Measurements from ENCODE around the gene RPL12. TPM values are rescaled to one million over a fixed set of nuclear protein-coding genes. Genes with fewer than 3 reads are reported as not detected.
"Not testable (repeated sequence)": the region's sequence is repeated elsewhere in the genome, so short reads cannot be mapped to it uniquely, and the experiment has no call there.

The RPL12 gene
- total and polyA plus RNA-seq, 2 donors = 2,447 to 3,757 TPM

- Histone ChIP-seq H3K9me3 (ENCODE audit: control insufficient read depth in 2 of 2, insufficient read depth in 1 of 2, low read length in 1 of 2) (no peaks in the 10 kb centered on the region), H3K4me3 (ENCODE audit: low read length in 2 of 2) (no peak overlapping the region), H3K36me3 (ENCODE audit: control insufficient read depth in 2 of 2, insufficient read depth in 2 of 2, low read length in 1 of 2) (peaks cover 7% of the 10 kb centered on the region in 2 donors), H3K27ac (ENCODE audit: low read depth in 1 of 2, low read length in 1 of 2) (no peak overlapping the region), H3K4me1 (ENCODE audit: control insufficient read depth in 2 of 2, insufficient read depth in 2 of 2, low read length in 2 of 2) (no peaks in the 10 kb centered on the region), H3K27me3 (ENCODE audit: control insufficient read depth in 2 of 2, insufficient read depth in 1 of 2, low read length in 1 of 2) (no peaks in the 10 kb centered on the region)
- WGBS = 97% methylated on average over 11 of the region's 11 CpGs
- no peak for DNase-seq (ENCODE audit: low read depth in 6 of 9, low spot score in 9 of 9)
Observed at GRCh38 chr9:127485995-127486394, 34.8 kb upstream of the RPL12 start.

- no peak overlapping the region for H3K4me3 ChIP-seq (ENCODE audit: low read length in 2 of 2)
- no peaks in the 10 kb centered on the region for H3K4me1 ChIP-seq (ENCODE audit: control insufficient read depth in 2 of 2, insufficient read depth in 2 of 2, low read length in 2 of 2)
- H3K27ac ChIP-seq (ENCODE audit: low read depth in 1 of 2, low read length in 1 of 2) = no peak overlapping the region
- WGBS = 98% methylated on average over 9 of the region's 9 CpGs
- H3K36me3 ChIP-seq (ENCODE audit: control insufficient read depth in 2 of 2, insufficient read depth in 2 of 2, low read length in 1 of 2) = peaks cover 11 to 23% of the 10 kb centered on the region in 2 donors
- H3K9me3 ChIP-seq (ENCODE audit: control insufficient read depth in 2 of 2, insufficient read depth in 1 of 2, low read length in 1 of 2) = no peaks in the 10 kb centered on the region
- no peak for DNase-seq (ENCODE audit: low read depth in 6 of 9, low spot score in 9 of 9)
- no peaks in the 10 kb centered on the region for H3K27me3 ChIP-seq (ENCODE audit: control insufficient read depth in 2 of 2, insufficient read depth in 1 of 2, low read length in 1 of 2)
Observed at GRCh38 chr9:127482662-127483061, 31.5 kb upstream of the RPL12 start.

- H3K36me3 ChIP-seq (ENCODE audit: control insufficient read depth in 2 of 2, insufficient read depth in 2 of 2, low read length in 1 of 2) = peaks cover 11 to 19% of the 10 kb centered on the region in 2 donors
- WGBS = 92% methylated on average over 17 of the region's 17 CpGs
- no peaks in the 10 kb centered on the region for H3K27me3 ChIP-seq (ENCODE audit: control insufficient read depth in 2 of 2, insufficient read depth in 1 of 2, low read length in 1 of 2)
- no peak overlapping the region for H3K27ac ChIP-seq (ENCODE audit: low read depth in 1 of 2, low read length in 1 of 2)
- no peaks in the 10 kb centered on the region for H3K4me1 ChIP-seq (ENCODE audit: control insufficient read depth in 2 of 2, insufficient read depth in 2 of 2, low read length in 2 of 2)
- no peaks in the 10 kb centered on the region for H3K9me3 ChIP-seq (ENCODE audit: control insufficient read depth in 2 of 2, insufficient read depth in 1 of 2, low read length in 1 of 2)
- no peak for DNase-seq (ENCODE audit: low read depth in 6 of 9, low spot score in 9 of 9)
- H3K4me3 ChIP-seq (ENCODE audit: low read length in 2 of 2) = no peak overlapping the region
Observed at GRCh38 chr9:127479507-127480081, 28.4 kb upstream of the RPL12 start.

GRCh38 chr9:127474592-127474991 lies 23.4 kb upstream of the RPL12 start:
- Histone ChIP-seq H3K36me3 (ENCODE audit: control insufficient read depth in 2 of 2, insufficient read depth in 2 of 2, low read length in 1 of 2) (peaks cover 7 to 8% of the 10 kb centered on the region in 2 donors), H3K27me3 (ENCODE audit: control insufficient read depth in 2 of 2, insufficient read depth in 1 of 2, low read length in 1 of 2) (no peaks in the 10 kb centered on the region)
- WGBS = 100% methylated on average over 5 of the region's 5 CpGs

GRCh38 chr9:127473932-127474331 lies 22.7 kb upstream of the RPL12 start:
- DNase-seq (ENCODE audit: low read depth in 6 of 9, low spot score in 9 of 9) = no peak
- peaks cover 4 to 5% of the 10 kb centered on the region in 2 donors for H3K36me3 ChIP-seq (ENCODE audit: control insufficient read depth in 2 of 2, insufficient read depth in 2 of 2, low read length in 1 of 2)
- H3K27me3 ChIP-seq (ENCODE audit: control insufficient read depth in 2 of 2, insufficient read depth in 1 of 2, low read length in 1 of 2) = no peaks in the 10 kb centered on the region

More at GRCh38 chr9:127474592-127474991, 23.4 kb upstream of the RPL12 start:
- Histone ChIP-seq H3K27ac (ENCODE audit: low read depth in 1 of 2, low read length in 1 of 2) (no peak overlapping the region), H3K4me1 (ENCODE audit: control insufficient read depth in 2 of 2, insufficient read depth in 2 of 2, low read length in 2 of 2) (no peaks in the 10 kb centered on the region), H3K9me3 (ENCODE audit: control insufficient read depth in 2 of 2, insufficient read depth in 1 of 2, low read length in 1 of 2) (no peaks in the 10 kb centered on the region), H3K4me3 (ENCODE audit: low read length in 2 of 2) (no peak overlapping the region)
- no peak for DNase-seq (ENCODE audit: low read depth in 6 of 9, low spot score in 9 of 9)

GRCh38 chr9:127473501-127473900 lies 22.3 kb upstream of the RPL12 start:
- Histone ChIP-seq H3K27ac (ENCODE audit: low read depth in 1 of 2, low read length in 1 of 2) (no peak overlapping the region), H3K36me3 (ENCODE audit: control insufficient read depth in 2 of 2, insufficient read depth in 2 of 2, low read length in 1 of 2) (peaks cover 1 to 3% of the 10 kb centered on the region in 2 donors), H3K27me3 (ENCODE audit: control insufficient read depth in 2 of 2, insufficient read depth in 1 of 2, low read length in 1 of 2) (no peaks in the 10 kb centered on the region), H3K4me1 (ENCODE audit: control insufficient read depth in 2 of 2, insufficient read depth in 2 of 2, low read length in 2 of 2) (no peaks in the 10 kb centered on the region), H3K9me3 (ENCODE audit: control insufficient read depth in 2 of 2, insufficient read depth in 1 of 2, low read length in 1 of 2) (no peaks in the 10 kb centered on the region), H3K4me3 (ENCODE audit: low read length in 2 of 2) (no peak overlapping the region)
- DNase-seq (ENCODE audit: low read depth in 6 of 9, low spot score in 9 of 9) = no peak
- WGBS = 98% methylated on average over 10 of the region's 10 CpGs

More at GRCh38 chr9:127473932-127474331, 22.7 kb upstream of the RPL12 start:
- WGBS = 99% methylated on average over 4 of the region's 4 CpGs
- Histone ChIP-seq H3K4me1 (ENCODE audit: control insufficient read depth in 2 of 2, insufficient read depth in 2 of 2, low read length in 2 of 2) (no peaks in the 10 kb centered on the region), H3K27ac (ENCODE audit: low read depth in 1 of 2, low read length in 1 of 2) (no peak overlapping the region), H3K4me3 (ENCODE audit: low read length in 2 of 2) (no peak overlapping the region), H3K9me3 (ENCODE audit: control insufficient read depth in 2 of 2, insufficient read depth in 1 of 2, low read length in 1 of 2) (no peaks in the 10 kb centered on the region)

- Histone ChIP-seq H3K27ac (ENCODE audit: low read depth in 1 of 2, low read length in 1 of 2) (no peak overlapping the region), H3K4me1 (ENCODE audit: control insufficient read depth in 2 of 2, insufficient read depth in 2 of 2, low read length in 2 of 2) (no peaks in the 10 kb centered on the region), H3K9me3 (ENCODE audit: control insufficient read depth in 2 of 2, insufficient read depth in 1 of 2, low read length in 1 of 2) (no peaks in the 10 kb centered on the region), H3K4me3 (ENCODE audit: low read length in 2 of 2) (no peak overlapping the region), H3K36me3 (ENCODE audit: control insufficient read depth in 2 of 2, insufficient read depth in 2 of 2, low read length in 1 of 2) (peaks cover 0 to 3% of the 10 kb centered on the region in 2 donors), H3K27me3 (ENCODE audit: control insufficient read depth in 2 of 2, insufficient read depth in 1 of 2, low read length in 1 of 2) (no peaks in the 10 kb centered on the region)
- WGBS = 97% methylated on average over 3 of the region's 3 CpGs
- DNase-seq (ENCODE audit: low read depth in 6 of 9, low spot score in 9 of 9) = no peak
Observed at GRCh38 chr9:127470662-127471061, 19.5 kb upstream of the RPL12 start.

- peaks cover 3 to 6% of the 10 kb centered on the region in 2 donors for H3K36me3 ChIP-seq (ENCODE audit: control insufficient read depth in 2 of 2, insufficient read depth in 2 of 2, low read length in 1 of 2)
- H3K4me1 ChIP-seq (ENCODE audit: control insufficient read depth in 2 of 2, insufficient read depth in 2 of 2, low read length in 2 of 2) = no peaks in the 10 kb centered on the region
- WGBS = 99% methylated on average over 14 of the region's 14 CpGs
- no peaks in the 10 kb centered on the region for H3K9me3 ChIP-seq (ENCODE audit: control insufficient read depth in 2 of 2, insufficient read depth in 1 of 2, low read length in 1 of 2)
- no peaks in the 10 kb centered on the region for H3K27me3 ChIP-seq (ENCODE audit: control insufficient read depth in 2 of 2, insufficient read depth in 1 of 2, low read length in 1 of 2)
- no peak overlapping the region for H3K4me3 ChIP-seq (ENCODE audit: low read length in 2 of 2)
- DNase-seq (ENCODE audit: low read depth in 6 of 9, low spot score in 9 of 9) = no peak
- H3K27ac ChIP-seq (ENCODE audit: low read depth in 1 of 2, low read length in 1 of 2) = no peak overlapping the region
Observed at GRCh38 chr9:127467621-127468020, 16.4 kb upstream of the RPL12 start.

GRCh38 chr9:127466407-127466917 lies 15.3 kb upstream of the RPL12 start:
- not testable (repeated sequence) for H3K9me3 ChIP-seq (ENCODE audit: control insufficient read depth in 2 of 2, insufficient read depth in 1 of 2, low read length in 1 of 2); H3K27me3 ChIP-seq (ENCODE audit: control insufficient read depth in 2 of 2, insufficient read depth in 1 of 2, low read length in 1 of 2); H3K4me3 ChIP-seq (ENCODE audit: low read length in 2 of 2); DNase-seq (ENCODE audit: low read depth in 6 of 9, low spot score in 9 of 9); H3K4me1 ChIP-seq (ENCODE audit: control insufficient read depth in 2 of 2, insufficient read depth in 2 of 2, low read length in 2 of 2); H3K27ac ChIP-seq (ENCODE audit: low read depth in 1 of 2, low read length in 1 of 2)
- 97% methylated on average over 5 of the region's 5 CpGs for WGBS
- peaks cover 8 to 14% of the 10 kb centered on the region in 2 donors for H3K36me3 ChIP-seq (ENCODE audit: control insufficient read depth in 2 of 2, insufficient read depth in 2 of 2, low read length in 1 of 2)

Measured in thymus (tissue), 11 donors.